Suprapubic skin (tissue), 4 donors: ENCODE measurements around the gene DMAC2. TPM values are rescaled to one million over a fixed set of nuclear protein-coding genes. Genes with fewer than 3 reads are reported as not detected.
"Not testable (repeated sequence)": the region's sequence is repeated elsewhere in the genome, so short reads cannot be mapped to it uniquely, and the experiment has no call there.

ENCODE experiments used
- DNase-seq, 2 donors: peaks; one replicate each; pipeline ENCODE4 v3.0.0-alpha.2; 2019; ENCODE audit warnings: low spot score in 2 of 2
- H3K27ac ChIP-seq: fragments of 200-600 bp; sonication (generic); one replicate; pipeline ENCODE4 v1.5.1; 2019
- H3K27me3 ChIP-seq: fragments of 200-600 bp; sonication (generic); one replicate; pipeline ENCODE4 v1.5.1; 2019
- H3K36me3 ChIP-seq: fragments of 200-600 bp; sonication (generic); one replicate; pipeline ENCODE4 v1.5.1; 2019
- H3K4me1 ChIP-seq: fragments of 200-600 bp; sonication (generic); one replicate; pipeline ENCODE4 v1.5.1; 2019
- H3K4me3 ChIP-seq: fragments of 200-600 bp; sonication (generic); one replicate; pipeline ENCODE4 v1.5.1; 2019; ENCODE audit warnings: mild to moderate bottlenecking
- H3K9me3 ChIP-seq: fragments of 200-600 bp; sonication (generic); one replicate; pipeline ENCODE4 v1.5.1; 2019
- CTCF ChIP-seq, 2 donors: fragments of 200-600 bp in 1 of 2; fragments of 450-650 bp in 1 of 2; sonication (generic) in 1 of 2; IDR thresholded peaks; one replicate each; pipeline ENCODE4 v1.5.1; 2016 to 2019; ENCODE audit warnings: antibody characterized with exemption in 2 of 2, mild to moderate bottlenecking in 1 of 2, moderate library complexity in 1 of 2
- EP300 ChIP-seq: sonication (generic); formaldehyde crosslinking; IDR thresholded peaks from one replicate; pipeline ENCODE4 v1.6.1; 2017; ENCODE audit warnings: antibody characterized with exemption
- POLR2A ChIP-seq, 2 donors: fragments of 450-650 bp; IDR thresholded peaks; one replicate each; pipeline ENCODE4 v1.6.1; 2017; ENCODE audit warnings: antibody characterized with exemption in 2 of 2, mild to moderate bottlenecking in 2 of 2, moderate library complexity in 2 of 2
- POLR2AphosphoS5 ChIP-seq, 3 donors: sonication (generic); formaldehyde crosslinking; IDR thresholded peaks; one replicate each; pipeline ENCODE4 v1.6.1; 2017; ENCODE audit warnings: antibody characterized with exemption in 3 of 3
- WGBS: methylation state at CpG from one replicate; pipeline ENCODE4 v1.1.5; 2018; 5-methylcytosine and 5-hydroxymethylcytosine counted together
- total RNA-seq, 4 donors: library from RNA; depleted of rRNA; stranded (reverse); fragments of >200 nt; gene quantifications; one replicate each; pipeline ENCODE4 v1.1.0, GENCODE V29; 2016

The DMAC2 gene
- total RNA-seq, 4 donors from 2014 or later: 26.1 to 36.4 (median 34.2) TPM

GRCh38 chr19:41412953-41413352 lies 26.8 kb downstream of the DMAC2 start:
- Histone ChIP-seq H3K36me3 (peaks cover 68% of the 10 kb centered on the region), H3K27ac (no peak overlapping the region), H3K4me3 (no peak overlapping the region), H3K4me1 (peaks cover 17% of the 10 kb centered on the region), H3K9me3 (no peaks in the 10 kb centered on the region), H3K27me3 (no peaks in the 10 kb centered on the region)
- 95% methylated on average over 5 of the region's 5 CpGs for WGBS
- TF ChIP-seq CTCF (IDR thresholded peaks at IDR 0.05) (no peak), POLR2AphosphoS5 (IDR thresholded peaks at IDR 0.05) (no peak), EP300 (no peak), POLR2A (IDR thresholded peaks at IDR 0.05) (no peak)
- no peak for DNase-seq

DNA sequence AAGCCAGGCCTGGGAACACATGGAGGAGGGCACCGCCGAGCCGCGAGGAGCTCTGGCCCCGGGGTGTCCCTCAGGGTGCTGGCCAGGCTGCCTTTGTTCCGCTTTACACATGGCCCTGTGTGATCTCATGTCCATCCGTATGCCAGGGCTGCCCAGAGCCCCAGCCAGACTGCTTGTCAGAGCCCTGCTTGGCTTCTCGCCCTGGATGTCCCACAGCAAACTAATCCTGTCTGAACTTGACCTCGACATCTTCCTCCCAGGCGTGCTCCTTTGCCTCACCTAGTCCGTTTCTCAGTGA lies 27.8 kb downstream of the DMAC2 start:
- no peak for DNase-seq
- Histone ChIP-seq H3K36me3 (peaks cover 59% of the 10 kb centered on the region), H3K9me3 (no peaks in the 10 kb centered on the region), H3K4me1 (peaks cover 20% of the 10 kb centered on the region), H3K27me3 (no peaks in the 10 kb centered on the region), H3K4me3 (no peak overlapping the region), H3K27ac (no peak overlapping the region)
- no peak for TF ChIP-seq EP300
- TF ChIP-seq POLR2AphosphoS5 (IDR thresholded peaks at IDR 0.05): no peak
- TF ChIP-seq CTCF (IDR thresholded peaks at IDR 0.05): no peak
- TF ChIP-seq POLR2A (IDR thresholded peaks at IDR 0.05): no peak
- WGBS: 42% methylated on average over 5 of the region's 11 CpGs

- Histone ChIP-seq H3K36me3 (peaks cover 54% of the 10 kb centered on the region), H3K4me3 (no peak overlapping the region)
Observed at GRCh38 chr19:41411100-41411967, 28.4 kb downstream of the DMAC2 start.

GRCh38 chr19:41410336-41411054 lies 29.2 kb downstream of the DMAC2 start:
- Histone ChIP-seq H3K9me3 (no peaks in the 10 kb centered on the region), H3K27ac (no peak overlapping the region), H3K36me3 (peaks cover 49% of the 10 kb centered on the region), H3K4me1 (peaks cover 24% of the 10 kb centered on the region), H3K27me3 (no peaks in the 10 kb centered on the region), H3K4me3 (no peak overlapping the region)
- 92% methylated on average over 11 of the region's 23 CpGs for WGBS
- no peak for DNase-seq
- no peak for TF ChIP-seq EP300
- no peak for TF ChIP-seq POLR2A (IDR thresholded peaks at IDR 0.05)
- TF ChIP-seq POLR2AphosphoS5 (IDR thresholded peaks at IDR 0.05): no peak
- TF ChIP-seq CTCF (IDR thresholded peaks at IDR 0.05): no peak

More at GRCh38 chr19:41411100-41411967, 28.4 kb downstream of the DMAC2 start:
- Histone ChIP-seq H3K27me3 (no peaks in the 10 kb centered on the region), H3K27ac (no peak overlapping the region), H3K9me3 (no peaks in the 10 kb centered on the region), H3K4me1 (peaks cover 20% of the 10 kb centered on the region)
- DNase-seq: no peak
- TF ChIP-seq EP300 (no peak), POLR2AphosphoS5 (IDR thresholded peaks at IDR 0.05) (no peak), POLR2A (IDR thresholded peaks at IDR 0.05) (no peak), CTCF (IDR thresholded peaks at IDR 0.05) (no peak)
- whole genome bisulfite sequencing: 87% methylated on average over 5 of the region's 9 CpGs

- Histone ChIP-seq H3K36me3 (peaks cover 36% of the 10 kb centered on the region), H3K27ac (no peak overlapping the region), H3K27me3 (no peaks in the 10 kb centered on the region), H3K9me3 (no peaks in the 10 kb centered on the region), H3K4me3 (no peak overlapping the region), H3K4me1 (peaks cover 28% of the 10 kb centered on the region)
- WGBS: 78% methylated on average over 4 of the region's 4 CpGs
- TF ChIP-seq CTCF (IDR thresholded peaks at IDR 0.05): no peak
- no peak for TF ChIP-seq POLR2A (IDR thresholded peaks at IDR 0.05)
- no peak for TF ChIP-seq EP300
- no peak for TF ChIP-seq POLR2AphosphoS5 (IDR thresholded peaks at IDR 0.05)
- no peak for DNase-seq
Observed at GRCh38 chr19:41409288-41409687, 30.4 kb downstream of the DMAC2 start.

DNA sequence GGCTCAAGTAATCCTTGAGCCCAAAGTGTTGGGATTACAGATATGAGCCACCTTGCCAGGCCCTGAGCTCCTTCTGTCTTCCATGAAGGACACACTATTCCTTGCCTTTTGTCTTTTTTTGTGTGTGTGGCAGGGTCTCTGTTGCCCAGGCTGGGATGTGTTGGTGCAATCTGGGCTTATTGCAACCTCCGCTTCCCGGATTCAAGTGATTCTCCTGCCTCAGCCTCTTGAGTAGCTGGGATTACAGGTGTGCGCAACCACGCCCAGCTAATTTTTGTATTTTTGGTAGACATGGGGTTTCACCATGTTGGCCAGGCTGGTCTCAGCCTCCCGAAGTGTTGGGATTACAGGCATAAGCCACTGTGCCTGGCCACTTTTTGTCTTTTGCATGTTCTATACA lies 30.9 kb downstream of the DMAC2 start:
- not testable (repeated sequence) for H3K27ac ChIP-seq, DNase-seq, H3K9me3 ChIP-seq, H3K4me3 ChIP-seq, H3K27me3 ChIP-seq
- Histone ChIP-seq H3K36me3 (peaks cover 32% of the 10 kb centered on the region), H3K4me1 (peaks cover 28% of the 10 kb centered on the region)
- WGBS: 96% methylated on average over 5 of the region's 5 CpGs
